ENCODE measurements around the gene URB1.

URB1 gene

GRCh38 chr21:32337206-32337605 is 55.6 kb downstream of the URB1 start:
- Histone ChIP-seq H3K9me3 (ENCODE audit: control insufficient read depth, insufficient read depth, low read depth, low read length) (no peaks in the 10 kb centered on the region), H3K4me3 (ENCODE audit: low read depth, low read length) (no peak overlapping the region), H3K27me3 (ENCODE audit: control insufficient read depth, insufficient read depth, low read length) (no peaks in the 10 kb centered on the region), H3K27ac (ENCODE audit: low read depth, low read length) (no peak overlapping the region), H3K4me1 (ENCODE audit: control insufficient read depth, insufficient read depth, low read length) (peaks cover 11% of the 10 kb centered on the region; the same call in 1 of the 2 replicates), H3K9ac (ENCODE audit: low read length) (peak overlapping the region; percentile 20), H3K36me3 (ENCODE audit: control insufficient read depth, insufficient read depth, low read length) (peaks cover 94% of the 10 kb centered on the region)

- H3K9ac ChIP-seq (ENCODE audit: low read length) = peak overlapping the region; percentile 20
- H3K27ac ChIP-seq (ENCODE audit: low read depth, low read length) = no peak overlapping the region
- no peaks in the 10 kb centered on the region for H3K9me3 ChIP-seq (ENCODE audit: control insufficient read depth, insufficient read depth, low read depth, low read length)
- no peak overlapping the region for H3K4me3 ChIP-seq (ENCODE audit: low read depth, low read length)
- H3K4me1 ChIP-seq (ENCODE audit: control insufficient read depth, insufficient read depth, low read length) = peaks cover 12% of the 10 kb centered on the region
- peaks cover 94% of the 10 kb centered on the region for H3K36me3 ChIP-seq (ENCODE audit: control insufficient read depth, insufficient read depth, low read length)
- no peaks in the 10 kb centered on the region for H3K27me3 ChIP-seq (ENCODE audit: control insufficient read depth, insufficient read depth, low read length)
Measured at GRCh38 chr21:32336711-32337110, 56.1 kb downstream of the URB1 start.

GRCh38 chr21:32335601-32336575 is 56.9 kb downstream of the URB1 start:
- Histone ChIP-seq H3K4me1 (ENCODE audit: control insufficient read depth, insufficient read depth, low read length) (peaks cover 19% of the 10 kb centered on the region), H3K4me3 (ENCODE audit: low read depth, low read length) (no peak overlapping the region), H3K27ac (ENCODE audit: low read depth, low read length) (no peak overlapping the region), H3K27me3 (ENCODE audit: control insufficient read depth, insufficient read depth, low read length) (no peaks in the 10 kb centered on the region), H3K36me3 (ENCODE audit: control insufficient read depth, insufficient read depth, low read length) (peaks cover 95% of the 10 kb centered on the region), H3K9ac (ENCODE audit: low read length) (no peak overlapping the region), H3K9me3 (ENCODE audit: control insufficient read depth, insufficient read depth, low read depth, low read length) (no peaks in the 10 kb centered on the region)

GRCh38 chr21:32334980-32335531 is 57.8 kb downstream of the URB1 start:
- Histone ChIP-seq H3K4me3 (ENCODE audit: low read depth, low read length) (no peak overlapping the region), H3K36me3 (ENCODE audit: control insufficient read depth, insufficient read depth, low read length) (peaks cover 95% of the 10 kb centered on the region), H3K4me1 (ENCODE audit: control insufficient read depth, insufficient read depth, low read length) (peaks cover 20% of the 10 kb centered on the region), H3K27ac (ENCODE audit: low read depth, low read length) (no peak overlapping the region), H3K27me3 (ENCODE audit: control insufficient read depth, insufficient read depth, low read length) (no peaks in the 10 kb centered on the region), H3K9me3 (ENCODE audit: control insufficient read depth, insufficient read depth, low read depth, low read length) (no peaks in the 10 kb centered on the region), H3K9ac (ENCODE audit: low read length) (no peak overlapping the region)

GRCh38 chr21:32333953-32334673 is 58.7 kb downstream of the URB1 start:
- Histone ChIP-seq H3K27me3 (ENCODE audit: control insufficient read depth, insufficient read depth, low read length) (no peaks in the 10 kb centered on the region), H3K27ac (ENCODE audit: low read depth, low read length) (no peak overlapping the region), H3K36me3 (ENCODE audit: control insufficient read depth, insufficient read depth, low read length) (peaks cover 96% of the 10 kb centered on the region), H3K9me3 (ENCODE audit: control insufficient read depth, insufficient read depth, low read depth, low read length) (no peaks in the 10 kb centered on the region), H3K4me3 (ENCODE audit: low read depth, low read length) (no peak overlapping the region), H3K9ac (ENCODE audit: low read length) (no peak overlapping the region), H3K4me1 (ENCODE audit: control insufficient read depth, insufficient read depth, low read length) (peaks cover 20% of the 10 kb centered on the region)

- peaks cover 16% of the 10 kb centered on the region for H3K4me1 ChIP-seq (ENCODE audit: control insufficient read depth, insufficient read depth, low read length)
- H3K4me3 ChIP-seq (ENCODE audit: low read depth, low read length) = no peak overlapping the region
- H3K9me3 ChIP-seq (ENCODE audit: control insufficient read depth, insufficient read depth, low read depth, low read length) = no peaks in the 10 kb centered on the region
- no peak overlapping the region for H3K9ac ChIP-seq (ENCODE audit: low read length)
- no peak overlapping the region for H3K27ac ChIP-seq (ENCODE audit: low read depth, low read length)
- peaks cover 91% of the 10 kb centered on the region for H3K36me3 ChIP-seq (ENCODE audit: control insufficient read depth, insufficient read depth, low read length)
- H3K27me3 ChIP-seq (ENCODE audit: control insufficient read depth, insufficient read depth, low read length) = no peaks in the 10 kb centered on the region
Measured at GRCh38 chr21:32332463-32332951, 60.3 kb downstream of the URB1 start.

GRCh38 chr21:32331444-32332305 is 61.1 kb downstream of the URB1 start:
- H3K27ac ChIP-seq (ENCODE audit: low read depth, low read length) = peak overlapping the region; percentile 45; the same call in 1 of the 2 replicates
- no peak overlapping the region for H3K9ac ChIP-seq (ENCODE audit: low read length)
- H3K4me1 ChIP-seq (ENCODE audit: control insufficient read depth, insufficient read depth, low read length) = peaks cover 16% of the 10 kb centered on the region
- H3K27me3 ChIP-seq (ENCODE audit: control insufficient read depth, insufficient read depth, low read length) = no peaks in the 10 kb centered on the region
- no peaks in the 10 kb centered on the region for H3K9me3 ChIP-seq (ENCODE audit: control insufficient read depth, insufficient read depth, low read depth, low read length)
- peaks cover 86% of the 10 kb centered on the region for H3K36me3 ChIP-seq (ENCODE audit: control insufficient read depth, insufficient read depth, low read length)
- no peak overlapping the region for H3K4me3 ChIP-seq (ENCODE audit: low read depth, low read length)

GRCh38 chr21:32330784-32331311 is 62.0 kb downstream of the URB1 start:
- H3K4me1 ChIP-seq (ENCODE audit: control insufficient read depth, insufficient read depth, low read length) = peaks cover 15% of the 10 kb centered on the region
- no peak overlapping the region for H3K27ac ChIP-seq (ENCODE audit: low read depth, low read length)
- H3K9ac ChIP-seq (ENCODE audit: low read length) = no peak overlapping the region
- peaks cover 86% of the 10 kb centered on the region for H3K36me3 ChIP-seq (ENCODE audit: control insufficient read depth, insufficient read depth, low read length)
- no peaks in the 10 kb centered on the region for H3K9me3 ChIP-seq (ENCODE audit: control insufficient read depth, insufficient read depth, low read depth, low read length)
- H3K27me3 ChIP-seq (ENCODE audit: control insufficient read depth, insufficient read depth, low read length) = no peaks in the 10 kb centered on the region
- no peak overlapping the region for H3K4me3 ChIP-seq (ENCODE audit: low read depth, low read length)

GRCh38 chr21:32329776-32330175 is 63.0 kb downstream of the URB1 start:
- Histone ChIP-seq H3K4me3 (ENCODE audit: low read depth, low read length) (no peak overlapping the region), H3K27ac (ENCODE audit: low read depth, low read length) (no peak overlapping the region), H3K9ac (ENCODE audit: low read length) (no peak overlapping the region), H3K9me3 (ENCODE audit: control insufficient read depth, insufficient read depth, low read depth, low read length) (no peaks in the 10 kb centered on the region), H3K36me3 (ENCODE audit: control insufficient read depth, insufficient read depth, low read length) (peaks cover 86% of the 10 kb centered on the region), H3K27me3 (ENCODE audit: control insufficient read depth, insufficient read depth, low read length) (no peaks in the 10 kb centered on the region), H3K4me1 (ENCODE audit: control insufficient read depth, insufficient read depth, low read length) (peaks cover 12% of the 10 kb centered on the region)

- H3K27ac ChIP-seq (ENCODE audit: low read depth, low read length) = no peak overlapping the region
Measured at GRCh38 chr21:32329331-32329730, 63.5 kb downstream of the URB1 start.

More at GRCh38 chr21:32329331-32329730, 63.5 kb downstream of the URB1 start:
- no peaks in the 10 kb centered on the region for H3K9me3 ChIP-seq (ENCODE audit: control insufficient read depth, insufficient read depth, low read depth, low read length)
- H3K4me1 ChIP-seq (ENCODE audit: control insufficient read depth, insufficient read depth, low read length) = peaks cover 9% of the 10 kb centered on the region
- H3K36me3 ChIP-seq (ENCODE audit: control insufficient read depth, insufficient read depth, low read length) = peaks cover 86% of the 10 kb centered on the region
- H3K9ac ChIP-seq (ENCODE audit: low read length) = no peak overlapping the region
- H3K4me3 ChIP-seq (ENCODE audit: low read depth, low read length) = no peak overlapping the region
- no peaks in the 10 kb centered on the region for H3K27me3 ChIP-seq (ENCODE audit: control insufficient read depth, insufficient read depth, low read length)
